Activated CD8-positive, alpha-beta memory T cell treated with anti-CD3 and anti-CD28 coated beads, Interleukin-2, amount 50 U/mL, for 1 hour (primary cell): ENCODE results near the gene SSR4.

Experiments used
- DNase-seq: peaks from one replicate; pipeline ENCODE4 v3.0.0-alpha.2; 2020; ENCODE audit errors: extremely low read depth

Gene SSR4

DNA sequence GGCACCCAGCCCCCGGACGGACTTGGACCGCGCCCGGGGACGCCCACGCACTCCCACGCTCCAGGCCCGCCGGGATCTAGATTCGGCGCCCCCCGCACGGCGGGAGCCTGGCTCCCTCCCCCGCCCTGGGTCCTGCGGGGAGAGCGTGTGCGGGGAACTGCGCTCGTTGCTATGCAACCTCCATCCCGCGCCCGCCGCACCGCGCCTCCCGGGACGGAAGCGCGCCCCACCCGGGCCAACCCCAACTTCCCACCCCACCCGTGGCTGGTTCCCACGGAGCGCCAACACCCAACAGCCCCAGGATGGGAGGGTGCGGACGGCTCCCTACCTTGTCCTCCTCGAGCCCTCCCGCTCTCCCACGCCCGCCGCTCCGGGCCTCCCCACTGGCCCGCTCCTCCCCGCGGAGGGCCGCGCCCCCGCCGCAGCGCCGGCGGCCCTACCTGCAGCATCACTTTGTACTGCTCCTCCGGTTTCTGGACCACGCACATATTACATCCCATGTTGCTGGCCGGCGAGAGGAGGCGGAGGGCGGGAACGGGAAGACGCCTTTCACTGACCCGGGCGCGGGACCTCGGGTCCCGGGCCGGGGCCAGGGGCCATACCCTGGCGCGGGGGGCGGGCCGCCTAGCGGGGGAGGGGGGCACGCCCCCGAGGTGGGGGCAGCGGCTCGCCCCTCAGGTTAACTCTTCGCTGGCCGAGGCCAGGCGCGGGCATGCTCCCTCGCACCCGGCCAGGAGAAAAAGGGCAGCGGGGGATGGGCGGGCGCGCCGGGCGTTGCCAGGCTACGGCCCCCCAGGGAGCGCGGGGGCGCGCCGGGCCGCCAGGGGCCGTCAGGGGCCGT lies 35.6 kb downstream of the SSR4 start, which contains the start of gene PDZD4:
PDZD4 (minus strand) TSS at position 746 of the 841 bp plus-strand sequence; CDS start at position 500, 246 bp downstream.
- DNase-seq, result no peak

DNA sequence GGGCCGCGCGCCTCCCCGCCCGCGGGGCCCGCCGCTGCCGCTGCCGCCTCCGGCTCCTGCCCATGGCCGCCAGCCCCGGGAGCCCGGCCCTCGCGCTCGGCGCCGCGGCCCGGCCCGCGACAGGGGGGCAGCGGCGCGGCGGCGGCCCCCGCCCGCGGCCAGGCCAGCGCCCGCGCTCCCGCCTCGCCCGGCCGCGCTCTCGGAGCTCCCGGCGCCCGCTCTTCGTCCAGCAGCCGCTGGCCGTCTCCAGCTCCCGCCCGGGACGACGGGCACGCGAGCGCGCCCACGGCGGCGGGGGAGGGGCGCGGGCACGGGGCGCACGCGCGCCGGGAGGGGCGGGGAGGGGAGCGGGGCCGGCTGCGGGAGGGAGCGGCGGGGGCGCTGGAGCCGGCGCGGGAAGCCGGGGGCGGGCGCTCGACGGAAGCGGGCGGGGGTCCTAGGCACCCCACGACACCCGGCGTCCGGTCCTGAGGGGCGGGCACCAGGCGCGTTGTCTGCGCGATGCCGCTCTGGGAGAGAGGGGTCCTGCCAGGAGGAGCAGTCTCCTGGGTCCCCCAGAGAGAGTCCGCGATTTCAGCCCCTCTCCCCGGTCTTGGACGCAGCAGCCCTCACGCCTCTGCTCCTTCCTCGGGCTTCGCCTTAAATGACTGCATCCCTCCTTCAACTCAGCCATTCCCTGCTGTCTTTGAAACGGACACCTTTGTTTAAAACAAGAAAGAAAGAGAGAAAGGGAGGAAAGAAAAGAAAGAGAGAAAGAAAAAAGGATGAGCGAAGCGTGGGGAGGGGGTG lies 36.4 kb downstream of the SSR4 start:
- no peak for DNase-seq

- DNase-seq, result no peak
Observed at GRCh38 chrX:153831429-153832150, 37.1 kb downstream of the SSR4 start.

DNA sequence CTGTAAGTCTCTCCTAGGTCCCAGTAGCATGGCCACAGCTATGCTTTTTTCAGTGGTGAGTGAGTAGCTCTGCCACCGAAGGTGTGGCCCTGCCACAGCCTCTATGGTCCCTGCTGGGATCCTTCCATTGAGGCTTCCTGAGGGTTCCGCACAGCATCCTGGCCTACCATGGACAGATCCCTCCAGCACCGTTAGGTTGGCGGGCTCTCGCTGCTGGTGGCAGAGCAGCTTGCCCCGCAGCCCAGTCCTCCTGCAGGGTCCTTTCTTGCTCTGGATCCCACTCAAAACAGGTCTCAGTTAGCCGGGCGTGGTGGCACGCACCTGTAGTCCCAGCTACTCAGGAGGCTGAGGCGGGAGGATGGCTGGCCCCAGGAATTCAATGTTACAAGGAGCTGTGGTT lies 38.3 kb downstream of the SSR4 start:
- no peak for DNase-seq

GRCh38 chrX:153836921-153837320 lies 42.5 kb downstream of the SSR4 start:
- no peak for DNase-seq

DNA sequence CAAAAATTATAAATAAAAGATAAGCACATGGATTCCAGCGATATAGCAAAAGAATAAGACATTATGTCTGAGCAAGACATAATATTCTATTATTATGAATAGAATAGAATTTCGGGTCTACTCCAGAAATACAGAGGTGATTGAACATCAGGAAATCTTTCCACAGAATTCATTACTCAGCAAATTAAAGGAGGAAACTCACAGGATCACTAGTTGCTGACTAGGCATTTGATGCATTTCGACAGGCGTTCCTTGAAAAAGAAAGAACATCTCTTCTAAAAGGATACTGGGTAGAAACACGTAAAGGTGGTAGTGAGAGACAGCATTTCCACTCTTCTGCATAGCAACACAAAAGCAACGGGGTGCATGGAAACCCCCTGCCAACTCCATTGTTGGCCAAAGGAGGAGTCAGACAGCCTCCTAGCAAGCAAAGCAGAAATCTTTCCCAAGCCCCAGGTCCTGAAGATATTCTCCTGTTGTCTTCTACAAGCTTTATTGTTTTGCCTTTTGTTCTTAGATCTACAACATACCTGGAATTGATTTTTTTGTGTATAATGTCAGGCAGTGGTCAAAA lies 50.1 kb downstream of the SSR4 start:
- no peak for DNase-seq

DNA sequence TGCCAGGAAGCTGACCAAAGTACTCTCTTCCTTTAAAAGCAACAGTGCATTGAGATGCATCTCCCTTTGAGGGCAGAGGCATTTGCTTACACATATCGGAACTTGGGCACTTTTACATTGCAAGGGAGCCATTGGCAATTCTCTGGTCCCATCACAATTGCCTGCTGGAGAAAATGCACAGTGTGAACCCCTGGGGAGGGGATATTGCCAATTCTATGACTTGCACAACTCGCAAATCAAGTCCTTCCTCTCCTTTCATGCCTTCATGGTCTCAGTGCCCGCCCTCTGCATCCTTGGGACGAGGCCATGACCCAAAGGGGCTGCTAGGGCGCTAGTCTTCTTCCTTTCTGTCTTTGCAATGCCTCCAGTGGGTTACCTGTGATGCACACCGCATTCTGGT lies 50.7 kb downstream of the SSR4 start:
- no peak for DNase-seq

DNA sequence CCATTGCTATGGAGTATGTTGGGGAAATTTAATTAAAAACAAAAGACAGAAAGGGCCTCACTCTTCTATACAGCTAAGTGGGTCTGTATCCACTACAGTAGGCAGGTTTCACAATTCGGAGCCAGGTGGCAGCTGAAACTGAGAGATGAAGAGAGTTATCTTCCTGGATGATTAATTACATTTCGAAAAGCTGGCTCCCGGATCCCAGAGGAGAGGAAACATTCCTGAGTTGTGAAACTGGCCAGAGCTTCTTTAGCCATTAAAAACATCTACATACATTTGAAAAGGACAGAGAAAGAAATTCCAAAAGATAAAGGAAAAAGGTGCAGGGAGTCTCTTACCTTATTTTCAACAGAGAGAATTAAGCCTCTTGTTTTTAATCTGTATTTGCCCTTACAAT lies 51.4 kb downstream of the SSR4 start:
- no peak for DNase-seq
